HL-60 (cell line): ENCODE results near the gene LOC128125822.
"Not testable (repeated sequence)": the region's sequence is repeated elsewhere in the genome, so short reads cannot be mapped to it uniquely, and the experiment has no call there.

ENCODE experiments used
- CTCF ChIP-seq: IDR thresholded peaks from one replicate; pipeline ENCODE4 v1.5.1; 2011; ENCODE audit warnings: low read length, control low read depth, inconsistent platforms; ENCODE audit not compliant: insufficient read depth
- REST ChIP-seq: IDR thresholded peaks from 2 replicates; pipeline ENCODE4 v1.6.1; 2012; ENCODE audit warnings: low read depth; ENCODE audit not compliant: insufficient replicate concordance

- not testable (repeated sequence) for TF ChIP-seq CTCF, REST
Observed at GRCh38 chr6:63585652-63586051, 13.4 kb downstream of the LOC128125822 start.
